ENCODE measurements around the gene SNAP25.

SNAP25 gene

DNA sequence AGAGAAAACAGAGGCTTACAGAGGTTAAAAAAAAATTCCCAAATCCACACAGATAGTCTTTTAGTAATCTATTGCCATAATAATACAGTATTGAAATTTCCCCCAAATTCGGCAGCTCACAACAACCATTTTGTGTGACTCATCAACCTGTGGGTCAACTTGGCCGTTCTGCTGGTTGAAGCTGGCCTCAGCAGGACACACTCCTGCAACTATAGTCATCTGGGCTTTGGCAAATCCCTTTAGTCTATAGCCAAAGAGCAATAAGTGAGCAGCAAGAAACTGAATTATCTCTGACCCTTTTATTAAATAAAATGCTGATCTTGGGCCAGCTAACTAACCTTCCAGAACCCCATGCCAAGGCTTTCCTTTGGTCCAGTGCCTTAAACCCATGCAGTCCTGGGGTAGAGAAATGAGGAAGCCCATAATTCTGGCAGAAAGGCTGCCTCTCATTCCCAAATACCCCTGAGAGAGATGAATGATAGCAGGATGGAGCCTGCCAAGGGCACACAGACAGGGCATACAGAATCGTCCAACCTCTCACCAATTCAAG lies 17.2 kb upstream of the SNAP25 start:
- no peak overlapping the region for H3K27ac ChIP-seq (ENCODE audit: low read depth, low read length)
- no peaks in the 10 kb centered on the region for H3K36me3 ChIP-seq (ENCODE audit: control insufficient read depth, low read length)
- TF ChIP-seq CTCF (IDR thresholded peaks at IDR 0.05; ENCODE audit: low read depth, low read length, poor library complexity, severe bottlenecking) (no peak), EZH2phosphoT487 (IDR thresholded peaks at IDR 0.05; ENCODE audit: borderline replicate concordance, low read length) (no peak)
- no peaks in the 10 kb centered on the region for H3K27me3 ChIP-seq (ENCODE audit: control insufficient read depth, low read length)
- no peaks in the 10 kb centered on the region for H4K20me1 ChIP-seq (ENCODE audit: control insufficient read depth, insufficient read depth, low read depth, low read length)
- no peaks in the 10 kb centered on the region for H3F3A ChIP-seq (ENCODE audit: control insufficient read depth, insufficient read depth)
- no peak overlapping the region for H3K4me3 ChIP-seq (ENCODE audit: low read length)
- no peaks in the 10 kb centered on the region for H3K79me2 ChIP-seq (ENCODE audit: control insufficient read depth, low read length)
- no peaks in the 10 kb centered on the region for H3K4me1 ChIP-seq (ENCODE audit: control insufficient read depth, low read length)
- H3K4me2 ChIP-seq (ENCODE audit: low read length) = no peak overlapping the region
- no peaks in the 10 kb centered on the region for H3K9me2 ChIP-seq (replicated peaks; ENCODE audit: control insufficient read depth, low read length)
- H3K9me3 ChIP-seq (ENCODE audit: control insufficient read depth, insufficient read depth, low read length) = no peaks in the 10 kb centered on the region

DNA sequence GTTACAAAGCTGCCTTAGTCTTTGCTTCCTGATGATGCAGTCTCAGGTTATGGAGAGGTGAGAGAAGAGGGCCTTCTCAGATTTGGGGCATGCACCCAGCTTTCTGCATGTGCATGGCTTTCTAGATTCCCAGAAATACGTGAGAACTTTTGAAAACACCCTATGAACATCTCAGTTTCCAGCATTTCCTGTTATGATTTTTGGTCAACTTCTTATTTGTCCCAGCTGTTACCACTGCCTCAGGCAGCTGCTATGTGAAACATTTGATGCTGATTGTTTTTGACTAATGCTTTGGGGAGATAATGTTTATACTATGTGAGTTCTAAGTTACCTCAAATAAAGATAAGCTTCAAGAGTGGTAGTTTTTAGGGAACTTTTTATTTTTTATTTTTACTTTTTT lies 9.5 kb upstream of the SNAP25 start:
- Histone ChIP-seq H3K36me3 (ENCODE audit: control insufficient read depth, low read length) (no peaks in the 10 kb centered on the region), H3K9me3 (ENCODE audit: control insufficient read depth, insufficient read depth, low read length) (no peaks in the 10 kb centered on the region), H3K27me3 (ENCODE audit: control insufficient read depth, low read length) (no peaks in the 10 kb centered on the region), H3K4me2 (ENCODE audit: low read length) (no peak overlapping the region), H3F3A (ENCODE audit: control insufficient read depth, insufficient read depth) (no peaks in the 10 kb centered on the region), H3K4me1 (ENCODE audit: control insufficient read depth, low read length) (no peaks in the 10 kb centered on the region), H3K4me3 (ENCODE audit: low read length) (no peak overlapping the region), H3K79me2 (ENCODE audit: control insufficient read depth, low read length) (no peaks in the 10 kb centered on the region), H3K9me2 (replicated peaks; ENCODE audit: control insufficient read depth, low read length) (no peaks in the 10 kb centered on the region), H3K27ac (ENCODE audit: low read depth, low read length) (no peak overlapping the region), H4K20me1 (ENCODE audit: control insufficient read depth, insufficient read depth, low read depth, low read length) (no peaks in the 10 kb centered on the region)
- TF ChIP-seq CTCF (IDR thresholded peaks at IDR 0.05; ENCODE audit: low read depth, low read length, poor library complexity, severe bottlenecking) (no peak), EZH2phosphoT487 (IDR thresholded peaks at IDR 0.05; ENCODE audit: borderline replicate concordance, low read length) (no peak)

GRCh38 chr20:10213526-10213925 lies 5.1 kb upstream of the SNAP25 start:
- H3K27me3 ChIP-seq (ENCODE audit: control insufficient read depth, low read length) = no peaks in the 10 kb centered on the region
- H3F3A ChIP-seq (ENCODE audit: control insufficient read depth, insufficient read depth) = no peaks in the 10 kb centered on the region
- TF ChIP-seq CTCF (IDR thresholded peaks at IDR 0.05; ENCODE audit: low read depth, low read length, poor library complexity, severe bottlenecking) = no peak
- no peak for TF ChIP-seq EZH2phosphoT487 (IDR thresholded peaks at IDR 0.05; ENCODE audit: borderline replicate concordance, low read length)

More at GRCh38 chr20:10213526-10213925, 5.1 kb upstream of the SNAP25 start:
- H3K9me2 ChIP-seq (replicated peaks; ENCODE audit: control insufficient read depth, low read length) = no peaks in the 10 kb centered on the region
- no peak overlapping the region for H3K4me2 ChIP-seq (ENCODE audit: low read length)
- no peak overlapping the region for H3K4me3 ChIP-seq (ENCODE audit: low read length)
- no peaks in the 10 kb centered on the region for H3K79me2 ChIP-seq (ENCODE audit: control insufficient read depth, low read length)
- no peaks in the 10 kb centered on the region for H4K20me1 ChIP-seq (ENCODE audit: control insufficient read depth, insufficient read depth, low read depth, low read length)
- no peak overlapping the region for H3K27ac ChIP-seq (ENCODE audit: low read depth, low read length)
- no peaks in the 10 kb centered on the region for H3K9me3 ChIP-seq (ENCODE audit: control insufficient read depth, insufficient read depth, low read length)
- H3K4me1 ChIP-seq (ENCODE audit: control insufficient read depth, low read length) = no peaks in the 10 kb centered on the region
- H3K36me3 ChIP-seq (ENCODE audit: control insufficient read depth, low read length) = no peaks in the 10 kb centered on the region
